ENCODE measurements around the gene ERC1. TPM values are rescaled to one million over a fixed set of nuclear protein-coding genes. Genes with fewer than 3 reads are reported as not detected.
A peak's percentile ranks its signal among the peaks of the same experiment; 100 is the strongest.

ERC1 gene
- total and polyA plus RNA-seq, 8 donors, result 34.9 to 64.9 (median 40.8) TPM

DNA sequence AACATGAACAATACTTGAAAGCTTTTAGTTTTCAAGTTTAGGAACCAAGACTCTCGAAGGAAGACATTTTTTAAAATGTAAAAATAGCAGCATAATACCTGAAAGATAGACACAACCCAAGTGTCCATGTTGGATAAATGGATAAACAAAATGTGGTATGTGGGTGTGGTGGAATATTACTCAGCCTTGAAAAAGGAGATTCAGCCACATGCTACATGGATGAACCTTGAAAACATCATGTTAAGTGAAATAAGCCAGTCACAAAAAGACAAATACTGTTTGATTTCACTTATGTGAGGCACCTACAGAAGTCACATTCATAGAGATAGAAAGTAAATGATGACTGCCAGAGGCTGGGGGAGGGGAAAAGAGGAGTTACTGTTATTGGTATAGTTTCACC is 374.7 kb downstream of the ERC1 start:
- Histone ChIP-seq H3K27ac (no peak overlapping the region), H3K9me3 (no peaks in the 10 kb centered on the region), H3K36me3 (no peaks in the 10 kb centered on the region), H3K4me3 (no peak overlapping the region), H3K27me3 (no peaks in the 10 kb centered on the region), H3K4me1 (peaks cover 0 to 9% of the 10 kb centered on the region in 2 donors)
- DNase-seq (no peak), ATAC-seq (no peak)
- intact Hi-C loops (cut with DNase I), result no loop called here
- no peak for TF ChIP-seq CTCF (IDR thresholded peaks at IDR 0.05)

DNA sequence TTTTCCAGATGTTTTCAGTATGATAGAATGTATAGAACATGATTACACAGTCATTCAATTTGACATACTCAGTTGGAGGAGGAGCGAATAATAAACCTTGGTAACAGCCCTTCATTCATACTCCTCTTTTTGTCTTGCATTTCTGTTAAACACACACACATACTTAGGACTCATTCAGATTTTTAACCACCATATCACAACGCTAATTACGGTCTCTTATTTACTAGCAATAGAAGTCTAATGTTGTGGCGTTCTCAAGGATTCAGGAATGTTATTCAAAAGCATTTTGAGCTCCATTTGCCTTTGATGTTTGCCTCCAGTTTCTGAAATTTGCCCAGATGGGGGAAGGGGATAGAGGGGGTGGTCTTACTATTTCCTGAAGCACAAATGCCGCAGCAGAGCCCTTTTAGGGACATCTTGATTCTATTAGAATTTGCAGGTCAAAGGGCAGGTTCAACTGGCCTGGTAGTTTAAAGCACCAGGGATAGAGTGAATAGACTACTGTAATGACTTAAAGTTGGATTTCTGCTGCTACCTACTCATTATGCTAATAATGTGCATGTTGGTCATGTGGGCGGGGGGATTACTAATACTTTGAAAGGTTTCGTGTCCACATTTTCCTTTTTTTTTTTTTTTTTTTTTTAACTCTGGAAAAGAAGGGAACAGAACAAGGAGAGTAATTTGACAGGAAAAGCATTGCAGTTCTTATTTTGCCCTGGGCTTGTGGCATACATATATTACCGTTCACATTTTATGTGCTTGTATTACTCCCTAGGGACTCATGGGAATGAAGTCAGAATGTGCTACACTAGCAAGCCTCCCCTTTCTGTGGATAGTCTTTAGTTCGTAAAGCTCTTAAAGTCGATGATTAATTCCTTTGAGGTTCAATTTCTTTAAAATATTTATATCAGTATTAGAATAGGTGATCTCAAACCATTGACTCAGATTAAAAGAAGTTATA is 376.6 kb downstream of the ERC1 start:
- Histone ChIP-seq H3K27ac (no peak overlapping the region), H3K4me3 (no peak overlapping the region), H3K27me3 (no peaks in the 10 kb centered on the region), H3K9me3 (no peaks in the 10 kb centered on the region), H3K4me1 (peaks cover 0 to 9% of the 10 kb centered on the region in 2 donors), H3K36me3 (no peaks in the 10 kb centered on the region)
- ATAC-seq, result no peak
- no peak for TF ChIP-seq CTCF (IDR thresholded peaks at IDR 0.05)
- DNase-seq, result no peak
- intact Hi-C loops (cut with DNase I), result no loop called here

- H3K4me3 ChIP-seq, result no peak overlapping the region
- peaks cover 0 to 9% of the 10 kb centered on the region in 2 donors for H3K4me1 ChIP-seq
- no peaks in the 10 kb centered on the region for H3K9me3 ChIP-seq
- no peak for TF ChIP-seq CTCF (IDR thresholded peaks at IDR 0.05)
- intact Hi-C loops (cut with DNase I), result no loop called here
- peak; percentile 96 for ATAC-seq
- peak overlapping the region in 1 of 2 donors; percentile 13 for H3K27ac ChIP-seq
- no peaks in the 10 kb centered on the region for H3K27me3 ChIP-seq
- no peaks in the 10 kb centered on the region for H3K36me3 ChIP-seq
- peak in 1 of 4 donors; percentile 37 for DNase-seq
These were observed 378.4 kb downstream of the ERC1 start for GRCh38 chr12:1369460-1369859.

GRCh38 chr12:1369938-1370500 is 379.0 kb downstream of the ERC1 start:
- TF ChIP-seq CTCF (IDR thresholded peaks at IDR 0.05), result no peak
- ATAC-seq (no peak), DNase-seq (no peak)
- no peak overlapping the region for H3K4me3 ChIP-seq
- peaks cover 0 to 9% of the 10 kb centered on the region in 2 donors for H3K4me1 ChIP-seq
- H3K27me3 ChIP-seq, result no peaks in the 10 kb centered on the region
- no peaks in the 10 kb centered on the region for H3K36me3 ChIP-seq
- intact Hi-C loops (cut with DNase I), result no loop called here
- no peaks in the 10 kb centered on the region for H3K9me3 ChIP-seq
- H3K27ac ChIP-seq, result peak overlapping the region in 1 of 2 donors; percentile 10
